Hepatocyte (in vitro differentiated cells): ENCODE results near the gene CXCL11. TPM values are rescaled to one million over a fixed set of nuclear protein-coding genes. Genes with fewer than 3 reads are reported as not detected.
A peak's percentile ranks its signal among the peaks of the same experiment; 100 is the strongest.

ENCODE experiments used
- DNase-seq: peaks from one replicate; pipeline ENCODE4 v3.0.0-alpha.2; 2016; ENCODE audit warnings: low spot score
- H2AFZ ChIP-seq: fragments of 200-600 bp; sonication (generic); 2 replicates; pipeline ENCODE4 v1.6.0; 2016; ENCODE audit warnings: antibody characterized with exemption, mild to moderate bottlenecking
- H3K27ac ChIP-seq: fragments of 200-600 bp; sonication (generic); 2 replicates; pipeline ENCODE4 v1.5.1; 2016; ENCODE audit warnings: mild to moderate bottlenecking
- H3K27me3 ChIP-seq: fragments of 200-600 bp; sonication (generic); 2 replicates; pipeline ENCODE4 v1.6.1; 2016
- H3K36me3 ChIP-seq: fragments of 200-600 bp; sonication (generic); replicated peaks from 2 replicates; pipeline ENCODE4 v1.5.1; 2016; ENCODE audit warnings: low read depth; ENCODE audit not compliant: insufficient read depth
- H3K4me1 ChIP-seq: fragments of 200-600 bp; sonication (generic); 2 replicates; pipeline ENCODE4 v1.5.1; 2016; ENCODE audit warnings: mild to moderate bottlenecking, moderate library complexity; ENCODE audit not compliant: insufficient read depth
- H3K4me2 ChIP-seq: fragments of 200-600 bp; sonication (generic); 2 replicates; pipeline ENCODE4 v1.6.0; 2016
- H3K4me3 ChIP-seq: fragments of 200-600 bp; sonication (generic); 2 replicates; pipeline ENCODE4 v1.5.1; 2016; ENCODE audit warnings: mild to moderate bottlenecking
- H3K79me2 ChIP-seq: fragments of 200-600 bp; sonication (generic); 2 replicates; pipeline ENCODE4 v1.6.0; 2017; ENCODE audit warnings: mild to moderate bottlenecking
- H3K9me2 ChIP-seq: fragments of 200-600 bp; sonication (generic); replicated peaks from 2 replicates; pipeline ENCODE4 v1.6.0; 2017; ENCODE audit warnings: mild to moderate bottlenecking; ENCODE audit not compliant: insufficient read depth
- H3K9me3 ChIP-seq: fragments of 200-600 bp; sonication (generic); 2 replicates; pipeline ENCODE4 v1.5.1; 2016; ENCODE audit warnings: low read depth, mild to moderate bottlenecking
- H4K20me1 ChIP-seq: fragments of 200-600 bp; sonication (generic); 2 replicates; pipeline ENCODE4 v1.6.0; 2016; ENCODE audit warnings: mild to moderate bottlenecking; ENCODE audit not compliant: insufficient read depth, poor library complexity, severe bottlenecking
- CTCF ChIP-seq: fragments of 200-600 bp; sonication (generic); IDR thresholded peaks from 2 replicates; pipeline ENCODE4 v1.5.1; 2016; ENCODE audit warnings: antibody characterized with exemption, mild to moderate bottlenecking; ENCODE audit not compliant: poor library complexity
- EZH2 ChIP-seq: fragments of 200-600 bp; sonication (generic); IDR thresholded peaks from 2 replicates; pipeline ENCODE4 v1.6.1; 2016; ENCODE audit warnings: antibody characterized with exemption, mild to moderate bottlenecking, borderline replicate concordance
- EZH2phosphoT487 ChIP-seq: fragments of 200-600 bp; sonication (generic); IDR thresholded peaks from one replicate; pipeline ENCODE4 v1.6.1; 2018; ENCODE audit warnings: antibody characterized with exemption, mild to moderate bottlenecking, low read depth, moderate library complexity; ENCODE audit not compliant: unreplicated experiment, severe bottlenecking
- WGBS: methylation state at CpG from one replicate; pipeline ENCODE4 v1.1.6; 2016; ENCODE audit warnings: low lambda C conversion rate; ENCODE audit errors: missing lambda C conversion rate; 5-methylcytosine and 5-hydroxymethylcytosine counted together
- polyA plus RNA-seq: library from polyadenylated mRNA; unstranded; fragments of >200 nt; fragmentation: Nextera tagmentation; extraction: Ambion mirVana; gene quantifications from 2 replicates; pipeline ENCODE4 v1.2.1, GENCODE V29; 2016
- total RNA-seq: library from RNA; depleted of rRNA; stranded (reverse); fragments of >200 nt; gene quantifications from 2 replicates; pipeline ENCODE4 v1.2.3, GENCODE V29; 2014

CXCL11 gene
- total and polyA plus RNA-seq, 2 experiments from 2014 or later = not detected

DNA sequence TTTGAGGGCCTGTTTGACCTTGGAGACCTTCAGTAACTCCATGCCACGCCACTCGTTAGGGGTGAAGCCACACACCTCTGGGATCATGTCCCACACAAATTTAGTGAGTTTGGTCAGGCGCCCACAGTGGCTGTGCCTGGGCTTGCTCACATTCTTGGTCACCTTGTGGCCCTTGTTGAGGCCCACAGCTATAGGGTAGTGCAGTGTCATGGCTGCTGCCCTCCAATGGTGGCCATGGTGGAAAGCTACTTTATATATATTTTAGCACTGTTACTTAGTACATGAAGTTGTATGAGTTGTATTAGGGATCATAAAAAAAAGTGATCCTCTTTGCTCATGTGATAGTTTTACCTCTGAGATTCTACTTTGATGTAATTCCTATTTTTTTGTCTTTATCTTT lies 985 bp upstream of the CXCL11 start:
- no peaks in the 10 kb centered on the region for H3K9me3 ChIP-seq
- DNase-seq = no peak
- TF ChIP-seq EZH2phosphoT487 (no peak), EZH2 (no peak), CTCF (no peak)
- 94% methylated on average over 3 of the region's 3 CpGs for WGBS
- no peak overlapping the region for H2AFZ ChIP-seq
- no peak overlapping the region for H3K27ac ChIP-seq
- no peaks in the 10 kb centered on the region for H3K9me2 ChIP-seq
- H3K79me2 ChIP-seq = no peaks in the 10 kb centered on the region
- H3K36me3 ChIP-seq = no peaks in the 10 kb centered on the region
- H3K4me1 ChIP-seq = no peaks in the 10 kb centered on the region
- H3K27me3 ChIP-seq = no peaks in the 10 kb centered on the region
- no peak overlapping the region for H3K4me2 ChIP-seq
- H4K20me1 ChIP-seq = no peaks in the 10 kb centered on the region
- H3K4me3 ChIP-seq = no peak overlapping the region

GRCh38 chr4:76035141-76035540 lies 729 bp downstream of the CXCL11 start:
- no peaks in the 10 kb centered on the region for H3K9me2 ChIP-seq
- H3K4me2 ChIP-seq = no peak overlapping the region
- no peaks in the 10 kb centered on the region for H3K79me2 ChIP-seq
- no peaks in the 10 kb centered on the region for H3K36me3 ChIP-seq
- no peak for DNase-seq
- no peak overlapping the region for H2AFZ ChIP-seq
- peaks cover 2% of the 10 kb centered on the region for H3K27me3 ChIP-seq
- 62% methylated on average over 3 of the region's 3 CpGs for WGBS
- no peaks in the 10 kb centered on the region for H3K4me1 ChIP-seq
- no peak overlapping the region for H3K4me3 ChIP-seq
- TF ChIP-seq EZH2 = no peak
- no peak for TF ChIP-seq EZH2phosphoT487
- no peak for TF ChIP-seq CTCF
- no peaks in the 10 kb centered on the region for H3K9me3 ChIP-seq
- no peaks in the 10 kb centered on the region for H4K20me1 ChIP-seq
- no peak overlapping the region for H3K27ac ChIP-seq

DNA sequence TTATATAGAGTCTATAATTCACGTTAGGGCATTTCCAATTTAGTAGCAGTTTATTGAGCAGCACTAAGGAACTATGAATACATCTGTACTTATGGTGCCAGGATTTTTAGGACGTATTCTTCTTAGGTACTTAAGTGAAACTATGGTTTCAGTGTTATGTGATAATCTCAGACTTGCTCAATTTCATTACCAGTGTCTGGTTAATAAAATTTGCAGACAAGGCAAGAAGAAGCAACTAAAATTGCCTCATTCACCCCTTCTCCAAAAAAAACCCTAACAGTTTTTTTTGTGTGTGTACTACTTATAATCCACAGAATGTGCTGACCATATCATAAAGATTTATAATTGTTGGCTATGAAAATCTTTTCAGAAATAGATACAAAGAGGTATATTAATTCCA lies 6.6 kb downstream of the CXCL11 start:
- Histone ChIP-seq H3K4me3 (no peak overlapping the region), H2AFZ (no peak overlapping the region), H3K36me3 (no peaks in the 10 kb centered on the region), H3K27ac (no peak overlapping the region), H3K9me3 (no peaks in the 10 kb centered on the region), H3K4me1 (no peaks in the 10 kb centered on the region), H4K20me1 (no peaks in the 10 kb centered on the region), H3K79me2 (no peaks in the 10 kb centered on the region), H3K4me2 (no peak overlapping the region), H3K27me3 (peaks cover 2% of the 10 kb centered on the region), H3K9me2 (no peaks in the 10 kb centered on the region)
- WGBS = 73% methylated on average over 2 of the region's 2 CpGs
- no peak for TF ChIP-seq CTCF
- DNase-seq = no peak

- no peaks in the 10 kb centered on the region for H4K20me1 ChIP-seq
- H3K9me3 ChIP-seq = no peaks in the 10 kb centered on the region
- 74% methylated on average over 6 of the region's 6 CpGs for WGBS
- H3K9me2 ChIP-seq = no peaks in the 10 kb centered on the region
- H3K4me1 ChIP-seq = no peaks in the 10 kb centered on the region
- no peak overlapping the region for H3K4me3 ChIP-seq
- no peaks in the 10 kb centered on the region for H3K36me3 ChIP-seq
- peaks cover 2% of the 10 kb centered on the region for H3K27me3 ChIP-seq
- peak overlapping the region; percentile 49 for H2AFZ ChIP-seq
- TF ChIP-seq CTCF (no peak), EZH2phosphoT487 (no peak)
- H3K27ac ChIP-seq = no peak overlapping the region
- DNase-seq = no peak
- H3K4me2 ChIP-seq = peak overlapping the region; percentile 49
- no peaks in the 10 kb centered on the region for H3K79me2 ChIP-seq
Measured at GRCh38 chr4:76028350-76028765, 7.5 kb downstream of the CXCL11 start.
